ENCODE results near the gene CCDC116.
"Not testable (repeated sequence)": the region's sequence is repeated elsewhere in the genome, so short reads cannot be mapped to it uniquely, and the experiment has no call there.

DNA sequence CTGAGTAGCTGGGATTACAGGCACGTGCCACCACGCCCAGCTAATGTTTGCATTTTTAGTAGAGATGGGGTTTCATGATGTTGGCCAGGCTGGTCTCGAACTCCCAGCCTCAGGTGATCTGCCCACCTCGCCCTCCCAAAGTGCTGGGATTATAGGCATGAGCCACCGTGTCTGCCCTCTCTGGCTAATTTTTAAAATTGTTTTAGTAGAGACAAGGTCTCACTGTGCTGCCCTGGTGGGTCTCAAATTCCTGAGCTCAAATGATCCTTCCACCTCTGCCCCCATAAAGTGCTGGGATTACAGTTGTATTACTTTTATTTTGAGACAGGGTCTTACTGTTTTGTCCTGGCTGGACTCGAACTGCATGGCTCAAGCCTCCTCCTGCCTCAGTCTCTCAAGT lies 13.0 kb downstream of the CCDC116 start:
- not testable (repeated sequence) for TF ChIP-seq CTCF (conservative IDR thresholded peaks at IDR 0.05); EZH2 (IDR thresholded peaks at IDR 0.05; ENCODE audit: low read depth)
